NCI-H2029 treated with DMSO at 0.1 percent for 48 hours (cell line): ENCODE results near the gene COL23A1.
"Not testable (repeated sequence)": the region's sequence is repeated elsewhere in the genome, so short reads cannot be mapped to it uniquely, and the experiment has no call there.

Experiments used
- DNase-seq: peaks from one replicate; lab custom pipeline; 2025; lab: John Stamatoyannopoulos, UW

Gene COL23A1

DNA sequence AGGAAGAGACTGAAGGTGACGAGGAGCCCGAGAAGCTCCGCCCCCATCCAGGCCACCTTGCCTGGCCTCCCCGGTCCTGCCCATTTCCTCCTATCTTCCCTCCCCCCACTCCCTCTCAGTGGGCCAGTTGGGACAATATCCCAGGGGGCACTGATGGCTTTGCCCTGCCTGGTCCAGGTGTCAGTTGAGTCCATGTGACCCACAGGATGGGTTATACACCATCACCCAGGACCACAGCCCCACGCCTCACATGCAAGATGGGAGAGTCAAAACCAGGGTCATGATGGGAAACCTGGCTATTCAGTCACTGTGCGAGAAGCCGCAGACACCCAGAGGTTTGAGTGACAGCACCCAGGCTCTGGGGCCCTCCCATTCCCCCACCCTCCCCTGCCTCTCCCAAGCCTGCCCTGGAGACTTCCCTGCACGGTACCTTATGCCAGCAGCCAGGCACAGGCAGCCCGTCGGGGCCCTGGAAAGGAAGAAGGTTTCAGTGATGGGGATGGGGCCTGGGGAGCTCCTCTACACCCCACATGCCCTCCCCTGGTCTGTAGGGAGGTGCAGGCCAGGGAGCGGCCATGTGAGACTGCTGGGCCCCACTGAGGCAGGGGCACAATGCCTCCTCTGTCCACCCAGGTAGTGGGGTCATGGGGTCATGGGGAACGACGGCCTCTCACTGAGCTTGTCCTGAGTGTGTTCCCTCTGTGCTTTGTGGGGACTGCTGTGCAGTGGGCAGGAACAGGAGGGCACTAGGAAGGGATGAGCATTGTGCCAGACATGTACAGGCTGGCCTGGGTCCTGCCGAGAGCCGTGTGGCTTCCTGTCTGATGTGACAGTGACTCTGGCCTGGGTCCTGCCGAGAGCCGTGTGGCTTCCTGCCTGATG is 351.2 kb downstream of the COL23A1 start:
- DNase-seq: no peak

DNA sequence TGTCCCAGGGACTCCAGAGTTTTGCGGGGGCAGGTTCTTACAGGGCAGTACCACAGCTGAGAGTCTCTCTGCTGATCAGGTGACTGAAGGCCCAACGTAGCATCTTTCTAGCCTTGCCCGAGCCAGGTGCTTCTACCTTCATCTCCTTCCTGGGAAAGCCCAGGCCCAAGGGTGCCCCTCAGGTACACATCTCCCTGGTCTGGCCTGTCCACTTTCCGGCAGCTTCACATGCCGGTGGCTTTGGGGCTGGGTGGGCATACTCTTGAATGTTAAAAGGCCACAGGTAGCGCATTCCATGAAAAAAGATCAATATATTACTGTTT is 351.9 kb downstream of the COL23A1 start:
- DNase-seq: no peak

DNA sequence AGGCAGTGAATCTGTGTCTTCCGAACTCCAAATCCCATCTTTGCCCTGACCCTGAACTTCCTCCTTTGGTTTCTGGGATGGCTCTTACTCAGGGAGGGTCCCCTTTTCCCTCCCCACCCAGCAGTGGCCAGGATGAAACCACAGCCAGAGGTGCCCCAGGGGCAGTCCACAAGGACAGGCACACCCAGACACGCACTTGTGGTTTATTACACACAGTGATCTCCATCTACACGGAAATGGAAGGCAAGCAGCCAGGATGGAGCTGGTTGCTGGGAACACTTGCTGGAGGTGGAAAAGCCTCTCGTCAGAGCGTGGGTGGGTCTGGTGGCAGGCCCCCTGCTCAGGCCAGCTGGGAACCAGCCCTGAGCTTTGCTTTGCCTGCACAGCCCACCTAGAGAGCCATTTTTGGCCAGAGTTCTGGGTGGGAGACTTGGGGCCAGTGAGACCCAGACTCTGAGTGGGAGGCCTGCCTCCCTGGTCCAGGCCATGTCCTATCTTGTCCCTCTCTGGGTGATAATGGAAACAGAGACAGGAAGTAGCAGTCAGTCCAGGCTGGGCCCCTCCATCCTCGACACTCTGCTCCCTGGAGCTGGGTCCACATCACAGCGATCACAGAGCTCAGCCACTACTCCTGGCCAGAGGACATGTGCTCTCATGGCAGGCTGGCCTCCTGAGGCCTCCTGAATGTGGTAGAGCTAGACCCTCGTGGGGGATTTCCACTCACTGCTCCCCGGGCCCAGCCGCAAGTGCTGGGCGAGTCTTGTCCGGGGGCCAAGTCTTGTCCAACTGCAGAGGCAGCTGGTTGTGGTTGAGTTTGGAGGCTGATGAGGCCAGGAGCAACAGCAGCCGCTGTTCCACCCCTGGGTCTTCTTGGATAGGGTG is 352.5 kb downstream of the COL23A1 start:
- DNase-seq: no peak

DNA sequence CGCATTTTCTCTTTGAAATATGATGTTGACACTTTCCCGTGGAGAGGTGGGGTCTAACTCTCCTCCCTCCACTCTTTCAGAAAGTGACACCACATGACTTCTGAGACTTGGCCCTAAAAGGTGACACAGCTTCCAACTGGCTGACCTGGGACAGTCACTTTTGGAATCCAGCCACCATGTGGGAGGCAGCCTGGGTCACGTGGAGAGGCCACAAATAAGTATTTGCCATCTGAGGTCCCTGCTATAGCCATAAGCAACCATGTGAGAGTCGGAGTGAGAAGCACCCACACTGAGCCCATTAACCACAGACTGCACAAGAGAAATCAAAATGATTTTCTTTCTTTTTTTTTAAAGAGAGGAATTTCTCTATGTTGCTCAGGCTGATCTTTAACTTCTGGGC is 353.5 kb downstream of the COL23A1 start:
- no peak for DNase-seq

DNA sequence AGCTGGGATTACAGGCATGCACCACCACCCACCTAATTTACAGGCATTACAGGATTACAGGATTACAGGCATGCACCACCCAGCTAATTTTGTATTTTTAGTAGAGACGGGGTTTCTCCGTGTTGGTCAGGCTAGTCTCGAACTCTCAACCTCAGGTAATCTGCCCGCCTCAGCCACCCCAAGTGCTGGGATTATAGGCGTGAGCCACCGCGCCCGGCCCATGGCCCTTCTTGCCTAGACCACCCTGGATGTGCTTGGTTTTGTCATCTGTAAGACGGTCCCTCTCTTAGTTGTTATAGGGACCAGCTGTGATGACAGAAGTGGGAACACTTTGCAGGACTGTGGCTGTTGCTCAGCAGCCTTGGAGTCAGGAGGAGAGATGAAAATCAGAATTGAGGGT is 354.1 kb downstream of the COL23A1 start:
- no peak for DNase-seq

DNA sequence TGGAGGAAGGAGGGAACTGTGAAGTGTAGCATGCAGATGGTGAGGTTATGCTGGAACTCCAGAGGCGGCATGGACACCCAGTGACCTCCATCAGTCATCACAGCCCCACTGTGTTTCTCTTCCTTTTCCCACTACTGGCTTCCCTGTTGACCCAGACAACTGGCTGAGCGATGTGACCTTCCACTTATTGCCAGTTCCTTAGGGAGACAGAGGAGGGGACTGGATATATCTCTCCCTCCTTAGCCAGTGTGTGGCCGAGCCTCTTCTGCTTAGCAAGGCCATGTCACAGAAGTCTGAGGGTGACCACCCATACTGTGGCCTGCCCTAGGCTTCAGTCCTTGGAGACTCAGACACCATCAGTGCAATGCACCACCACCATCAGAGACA is 354.6 kb downstream of the COL23A1 start:
- no peak for DNase-seq

DNA sequence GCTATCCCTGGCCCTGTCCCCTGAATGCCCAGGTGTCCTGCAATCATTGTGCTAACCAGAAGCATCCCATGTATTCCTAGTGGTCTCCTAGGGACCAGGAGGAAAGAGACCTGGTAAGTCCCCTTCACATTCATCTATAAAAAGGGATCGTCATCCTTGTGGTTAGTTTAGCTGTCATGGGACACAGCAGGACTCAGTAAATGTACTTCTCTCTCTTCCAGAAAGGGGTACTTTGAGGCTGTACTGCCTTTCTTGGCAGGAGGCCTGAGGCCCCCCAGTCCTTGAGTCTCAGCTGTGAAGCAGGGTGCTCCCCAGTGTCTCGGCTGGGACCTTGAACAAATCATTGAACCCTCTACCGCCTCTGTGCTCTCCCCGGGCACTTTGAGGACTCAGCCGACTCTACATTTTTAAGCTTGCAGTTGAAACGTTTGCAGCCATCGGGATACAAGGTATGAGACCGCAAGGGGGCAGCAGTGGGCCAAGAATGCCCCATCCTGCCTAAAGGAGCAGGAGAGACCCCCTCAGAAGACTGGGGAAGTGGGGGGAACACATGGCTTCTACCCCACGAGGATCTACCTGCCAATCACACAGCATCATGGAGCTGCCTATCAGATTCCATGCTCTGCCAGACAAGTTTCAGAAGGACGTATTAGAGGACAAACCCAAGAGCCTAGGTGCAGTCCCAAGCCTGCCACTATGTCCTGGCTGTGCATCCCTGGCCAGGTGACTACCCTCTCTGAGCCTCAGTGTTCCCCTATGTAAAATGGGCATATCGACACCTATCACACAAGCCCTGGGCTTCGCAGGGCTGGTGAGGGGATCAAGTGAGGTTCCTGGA is 355.2 kb downstream of the COL23A1 start:
- DNase-seq: no peak

DNA sequence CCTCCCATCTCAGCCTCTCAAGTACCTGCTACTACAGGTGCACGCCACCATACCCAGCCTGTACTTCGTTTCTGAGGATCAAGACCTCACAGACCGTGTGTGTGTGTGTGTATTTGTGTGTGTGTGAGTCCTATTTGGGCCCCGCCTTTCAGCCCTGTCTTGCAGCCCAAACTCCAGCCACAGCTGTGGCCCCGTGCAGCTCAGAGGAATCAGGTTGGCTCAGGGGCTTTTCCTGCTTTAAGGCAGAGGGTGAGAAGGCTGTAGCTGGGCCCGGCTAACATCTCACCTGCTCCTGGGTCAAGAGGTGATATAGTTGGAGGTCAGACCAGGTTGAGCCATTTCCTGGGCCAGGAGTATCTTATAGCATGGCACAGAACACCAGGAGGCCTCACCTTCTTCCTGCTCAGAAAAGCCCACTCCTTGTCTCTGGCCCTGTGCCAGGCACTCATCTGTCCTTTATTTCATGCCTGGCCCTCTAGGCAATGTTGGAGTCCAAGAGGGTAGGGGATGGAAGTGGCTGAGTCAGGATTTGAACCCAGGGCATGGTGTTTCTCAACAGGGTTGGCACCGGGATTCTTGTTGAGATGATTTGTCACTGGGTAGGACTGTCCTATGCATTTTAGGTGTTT is 356.0 kb downstream of the COL23A1 start:
- no peak for DNase-seq

DNA sequence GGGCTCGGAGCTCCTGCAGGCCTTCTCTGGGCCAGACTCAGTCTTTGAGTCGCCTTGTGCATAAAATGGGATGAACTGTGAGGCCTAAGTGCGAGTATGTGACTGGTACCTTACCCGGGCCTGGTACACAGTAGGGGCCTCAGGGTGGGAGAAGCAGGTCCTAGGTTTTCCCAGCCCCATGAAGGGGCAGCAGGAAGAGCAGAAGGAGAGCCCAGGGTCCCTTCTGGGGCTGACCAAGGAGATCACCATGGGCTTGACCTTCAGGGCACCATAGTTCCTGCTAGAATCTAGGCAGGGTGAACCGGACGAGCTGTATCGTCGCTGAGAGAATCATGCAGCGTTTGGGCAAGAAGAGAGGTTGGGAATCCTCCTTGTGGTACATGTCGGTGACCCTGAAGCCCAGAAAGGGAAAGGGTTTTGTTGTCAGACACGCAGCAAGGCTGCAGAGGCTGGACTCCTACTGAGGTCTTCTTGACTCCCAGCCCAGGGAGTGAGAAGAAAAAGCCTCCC is 357.2 kb downstream of the COL23A1 start:
- DNase-seq: no peak

DNA sequence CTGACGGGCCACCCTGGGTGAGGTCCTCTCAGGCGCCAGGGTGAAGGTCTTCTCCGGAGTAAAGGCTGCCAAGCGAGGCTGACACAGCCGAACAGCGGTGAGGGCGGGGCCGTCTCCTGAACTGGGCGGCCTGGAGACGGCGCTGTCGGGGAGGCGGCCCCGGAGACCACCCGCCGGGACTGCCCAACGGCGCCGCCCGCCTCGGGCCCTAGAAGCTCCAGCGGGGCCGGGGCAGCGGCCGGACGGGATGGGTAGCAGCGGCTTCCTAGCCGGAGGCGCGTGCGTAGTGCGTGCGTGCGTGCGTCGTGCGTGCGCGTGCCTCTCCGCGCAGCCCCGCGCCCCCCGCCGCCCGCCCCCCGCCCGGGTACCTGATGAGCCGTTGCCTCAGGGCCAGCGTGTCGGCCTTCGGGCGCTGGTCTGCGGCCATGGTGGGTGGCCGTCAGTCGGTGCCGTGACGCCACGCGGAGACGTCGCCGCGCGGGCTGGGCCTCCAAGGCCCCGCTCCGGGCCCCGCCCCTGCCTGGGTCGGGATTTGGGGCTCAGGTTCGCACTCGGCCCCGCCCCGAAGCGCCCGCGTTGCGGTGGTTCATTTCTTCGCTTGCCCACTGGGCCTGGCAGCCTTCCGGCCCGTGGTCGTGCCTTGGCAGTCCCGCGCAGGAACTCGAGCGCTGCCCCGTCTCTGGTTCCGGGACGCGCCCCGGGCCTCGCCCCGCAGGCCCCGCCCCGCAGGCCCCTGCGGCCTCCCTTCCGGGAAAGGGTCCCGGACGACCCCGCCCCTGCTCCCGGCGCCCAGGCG is 357.9 kb downstream of the COL23A1 start, which contains the start of gene PHYKPL:
Gene PHYKPL, minus strand, starts transcription at position 679 of the 796 bp plus-strand sequence. Its CDS starts 252 bp downstream, at position 427.
- no peak for DNase-seq

DNA sequence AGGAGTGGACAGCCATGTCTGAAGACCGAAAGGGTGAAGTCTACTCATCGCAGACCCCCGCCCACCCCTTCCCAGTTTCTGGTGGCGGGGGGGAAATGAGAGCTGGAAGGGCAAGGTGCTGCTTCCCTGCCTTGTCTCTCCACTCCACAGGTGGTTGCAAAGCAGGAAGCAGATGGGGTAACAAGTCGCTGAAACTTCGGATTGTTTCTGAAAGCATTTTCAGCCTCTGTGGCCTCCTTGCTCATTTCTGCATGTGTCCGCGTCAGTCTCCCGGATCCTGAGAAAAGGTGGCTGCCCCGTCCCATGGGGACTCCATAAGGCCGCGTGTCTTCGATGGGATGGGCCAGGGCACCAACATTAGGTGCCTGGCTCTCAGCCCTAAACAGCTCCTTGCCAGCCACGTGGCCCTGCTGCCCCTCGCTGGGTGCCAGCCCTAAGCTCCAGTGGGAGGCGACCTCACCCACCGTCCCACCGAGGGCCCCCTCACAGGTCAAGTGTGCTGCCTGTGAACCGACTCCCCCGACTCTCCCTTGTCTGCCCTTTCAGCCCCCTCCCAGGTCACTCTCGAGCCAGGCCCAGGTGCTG is 358.6 kb downstream of the COL23A1 start:
- DNase-seq: no peak

DNA sequence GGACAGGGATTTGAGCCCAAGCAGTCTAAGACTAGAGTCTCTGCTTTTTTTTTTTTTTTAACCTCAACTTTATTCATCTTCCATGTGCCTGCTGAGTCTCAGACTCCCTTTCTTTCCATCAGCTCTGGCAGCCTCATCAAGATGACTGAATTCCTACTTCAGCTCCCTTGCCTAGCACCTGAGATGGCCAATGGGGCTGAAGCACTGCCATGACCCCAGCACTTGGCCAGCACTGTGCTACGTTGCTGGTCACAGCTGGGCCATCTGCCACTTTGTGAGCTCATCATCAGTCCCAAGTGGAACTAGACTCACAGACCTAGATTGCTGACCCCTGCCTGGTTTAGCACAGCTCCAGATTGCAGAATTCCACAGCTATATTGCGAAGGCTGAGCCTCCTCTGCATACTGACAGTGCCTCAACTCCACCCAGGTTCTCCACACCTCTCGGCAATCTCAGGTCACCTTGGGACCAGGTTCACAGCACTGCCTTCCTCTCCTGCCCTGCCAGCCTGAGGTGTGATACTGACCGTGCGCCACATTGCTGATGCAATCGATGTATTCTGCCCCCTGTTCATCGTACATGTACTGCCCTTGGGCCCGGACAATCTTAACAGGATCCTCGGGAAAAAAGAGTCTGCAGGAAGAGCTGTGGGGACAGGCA is 359.2 kb downstream of the COL23A1 start:
- no peak for DNase-seq

DNA sequence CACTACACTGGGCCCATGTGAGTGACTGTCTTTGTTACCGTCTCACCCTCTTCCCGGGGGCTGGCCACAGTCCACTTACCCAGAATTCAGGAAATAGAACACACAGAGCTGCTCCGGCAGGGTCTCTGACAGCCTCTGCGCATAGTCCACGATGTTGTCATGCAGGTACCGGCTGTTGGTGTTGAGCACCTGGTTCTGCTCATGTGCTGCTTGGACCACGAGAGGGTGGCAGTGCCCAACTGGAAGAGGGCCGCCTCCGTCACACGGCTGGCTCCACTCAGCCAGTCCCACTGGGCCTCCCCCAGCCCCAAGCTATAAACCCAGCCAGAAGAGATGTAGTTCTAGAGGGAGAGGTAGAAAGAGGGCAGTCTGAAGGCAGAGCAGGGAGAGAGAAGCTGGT is 360.3 kb downstream of the COL23A1 start:
- no peak for DNase-seq

DNA sequence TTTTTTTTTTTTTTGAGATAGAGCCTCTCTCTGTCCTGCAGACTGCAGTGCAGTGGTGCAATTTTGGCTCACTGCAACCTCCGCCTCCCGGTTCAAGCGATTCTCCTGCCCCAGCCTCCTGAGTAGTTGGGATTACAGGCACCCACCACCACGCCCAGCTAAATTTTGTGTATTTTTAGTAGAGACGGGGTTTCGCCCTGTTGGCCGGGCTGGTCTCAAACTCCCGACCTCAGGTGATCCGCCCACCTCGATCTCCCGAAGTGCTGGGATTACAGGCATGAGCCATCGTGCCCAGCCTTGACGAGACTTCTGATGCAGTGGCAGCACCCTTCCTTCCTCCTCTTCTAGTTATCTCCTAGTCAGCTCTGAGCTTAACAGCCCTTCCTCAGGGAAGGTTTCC is 361.1 kb downstream of the COL23A1 start:
- not testable (repeated sequence) for DNase-seq

DNA sequence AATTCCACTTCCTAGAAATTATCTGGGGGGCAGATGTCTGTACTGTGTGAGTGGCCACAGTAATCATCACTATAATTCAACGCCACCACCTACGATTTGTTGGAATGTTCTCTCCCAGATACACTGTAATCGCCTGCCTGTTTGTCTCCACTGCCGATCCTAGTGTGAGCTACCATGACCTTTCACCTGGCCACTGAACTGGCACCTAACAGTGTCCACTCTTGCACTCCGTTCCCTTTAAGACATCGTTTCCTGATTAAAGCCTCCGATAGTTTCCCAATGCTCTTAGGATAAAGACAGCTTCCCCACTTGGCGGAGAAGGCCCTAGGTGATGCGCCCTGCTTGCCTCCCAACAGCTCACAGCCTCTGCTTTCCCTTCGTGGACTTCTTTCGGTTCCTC is 361.6 kb downstream of the COL23A1 start:
- no peak for DNase-seq

DNA sequence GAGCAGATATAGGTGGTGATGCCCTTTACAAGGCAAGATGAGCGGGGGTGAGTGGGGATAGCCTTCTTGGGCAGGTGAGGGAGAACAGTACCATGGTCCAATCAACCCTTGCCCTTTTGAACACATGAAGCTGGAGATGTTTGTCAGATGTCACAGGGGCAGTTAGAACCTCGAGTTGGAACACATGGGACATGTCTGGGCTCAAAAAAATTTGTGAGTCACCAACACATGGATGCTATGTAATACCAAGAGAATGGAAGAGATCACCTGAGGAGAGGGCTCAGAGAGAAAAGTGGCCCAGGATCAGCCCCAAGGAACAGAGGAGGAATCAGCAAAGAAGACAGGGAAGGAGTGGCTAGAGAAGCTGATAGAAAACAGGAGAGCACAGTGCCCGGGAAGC is 362.3 kb downstream of the COL23A1 start:
- DNase-seq: no peak

DNA sequence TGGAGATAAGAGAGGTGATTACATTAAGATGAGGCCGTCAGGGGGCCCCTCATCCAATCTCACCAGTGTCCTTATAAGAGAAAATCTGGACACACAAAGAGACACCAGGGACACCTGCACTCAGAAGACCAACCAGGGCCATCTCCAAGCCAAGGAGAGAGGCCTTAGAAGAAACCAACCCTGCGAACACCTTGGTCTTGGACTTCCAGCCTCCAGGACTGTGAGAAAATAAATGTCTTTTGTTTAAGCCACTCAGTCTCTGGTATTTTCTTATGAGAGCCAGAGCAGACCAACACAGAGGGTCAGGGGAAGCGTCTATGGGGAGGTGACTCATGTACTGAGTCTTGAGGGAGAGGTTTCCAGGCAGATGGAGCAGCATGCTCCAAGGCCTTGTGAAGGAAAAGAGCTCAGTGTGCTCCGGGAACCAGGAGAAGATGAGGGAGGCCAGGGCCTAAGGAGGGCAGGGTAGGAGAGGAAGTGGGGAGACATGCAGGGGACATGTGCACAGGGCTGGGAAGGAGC is 363.0 kb downstream of the COL23A1 start:
- DNase-seq: no peak

DNA sequence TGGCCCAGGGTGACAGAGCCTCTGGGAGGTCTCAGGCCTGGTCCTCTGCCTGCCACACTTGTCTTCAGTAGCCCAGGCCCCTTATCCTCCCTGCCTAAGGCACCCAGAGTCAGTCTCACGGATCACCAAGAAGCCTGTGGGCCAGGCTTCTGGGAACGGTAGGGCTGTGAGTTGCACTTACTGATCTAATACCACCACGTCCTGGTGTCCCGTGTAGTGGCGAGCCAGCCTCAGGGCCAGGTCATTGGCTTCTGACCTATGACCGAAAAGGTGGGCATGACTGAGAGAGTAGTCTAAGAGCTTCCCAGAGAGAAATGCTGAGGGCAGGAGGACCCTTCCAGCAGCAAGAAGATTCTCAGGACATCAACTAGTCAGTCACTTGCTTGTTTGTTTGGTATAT is 365.0 kb downstream of the COL23A1 start:
- DNase-seq: no peak

DNA sequence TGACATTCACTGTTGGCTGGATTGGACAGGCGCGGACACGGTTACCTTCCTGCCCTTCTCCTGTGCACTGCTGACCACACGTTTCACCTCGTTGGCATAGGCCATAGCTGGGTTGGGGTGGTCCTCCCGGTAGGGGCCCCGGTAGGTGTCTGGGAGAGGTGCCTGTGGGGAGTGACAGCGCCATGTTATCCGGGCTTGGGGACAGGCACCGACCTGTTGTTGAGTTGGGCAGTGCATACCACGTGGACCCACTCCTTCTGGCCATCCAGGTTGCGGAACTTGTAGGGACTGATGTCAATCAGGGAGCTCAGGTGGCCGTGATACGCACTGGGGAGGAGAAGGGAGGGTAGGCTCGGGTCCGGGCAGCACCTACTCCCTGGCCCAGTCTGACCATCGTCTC is 365.8 kb downstream of the COL23A1 start:
- no peak for DNase-seq
